D341Med (cell line): Measurements from ENCODE around the gene SLC17A2.
A peak's percentile ranks its signal among the peaks of the same experiment; 100 is the strongest.

Experiments used
- DNase-seq: peaks from one replicate; pipeline ENCODE4 v3.0.0; 2012; ENCODE audit warnings: low spot score

SLC17A2 gene

GRCh38 chr6:25919657-25920056 lies 10.8 kb downstream of the SLC17A2 start:
- DNase-seq: no peak

GRCh38 chr6:25918083-25918683 lies 12.3 kb downstream of the SLC17A2 start:
- DNase-seq: no peak

GRCh38 chr6:25916789-25917490 lies 13.6 kb downstream of the SLC17A2 start:
- no peak for DNase-seq

- no peak for DNase-seq
Observed at GRCh38 chr6:25916330-25916729, 14.2 kb downstream of the SLC17A2 start.

GRCh38 chr6:25913741-25914140 lies 16.8 kb downstream of the SLC17A2 start:
- DNase-seq: no peak

GRCh38 chr6:25911351-25911750 lies 19.1 kb downstream of the SLC17A2 start:
- no peak for DNase-seq

- no peak for DNase-seq
Observed at GRCh38 chr6:25907475-25908014, 22.9 kb downstream of the SLC17A2 start.

GRCh38 chr6:25903467-25904099 lies 26.9 kb downstream of the SLC17A2 start:
- no peak for DNase-seq

GRCh38 chr6:25902071-25902470 lies 28.4 kb downstream of the SLC17A2 start:
- no peak for DNase-seq

GRCh38 chr6:25900843-25901242 lies 29.6 kb downstream of the SLC17A2 start:
- DNase-seq: no peak

GRCh38 chr6:25899580-25900408 lies 30.7 kb downstream of the SLC17A2 start:
- no peak for DNase-seq

GRCh38 chr6:25899123-25899522 lies 31.4 kb downstream of the SLC17A2 start:
- DNase-seq: no peak

GRCh38 chr6:25898289-25898977 lies 32.1 kb downstream of the SLC17A2 start:
- no peak for DNase-seq

- DNase-seq: no peak
Observed at GRCh38 chr6:25896252-25896651, 34.2 kb downstream of the SLC17A2 start.

GRCh38 chr6:25895771-25896170 lies 34.7 kb downstream of the SLC17A2 start:
- no peak for DNase-seq

- no peak for DNase-seq
Observed at GRCh38 chr6:25893778-25894177, 36.7 kb downstream of the SLC17A2 start.

GRCh38 chr6:25892877-25893276 lies 37.6 kb downstream of the SLC17A2 start:
- no peak for DNase-seq

GRCh38 chr6:25889877-25890853 lies 40.3 kb downstream of the SLC17A2 start:
- peak; percentile 50 for DNase-seq

GRCh38 chr6:25888626-25889025 lies 41.9 kb downstream of the SLC17A2 start:
- DNase-seq: no peak

GRCh38 chr6:25886066-25886465 lies 44.4 kb downstream of the SLC17A2 start:
- no peak for DNase-seq
